H9 (cell line): ENCODE results near the gene AFF1. TPM values are rescaled to one million over a fixed set of nuclear protein-coding genes. Genes with fewer than 3 reads are reported as not detected.

Source experiments
- DNase-seq: peaks from one replicate; pipeline ENCODE4 v3.0.0-alpha.2; 2017
- H2AFZ ChIP-seq: one replicate; pipeline ENCODE4 v1.6.1; 2013; ENCODE audit warnings: mild to moderate bottlenecking, low read length, control low read depth, moderate library complexity
- H2AK5ac ChIP-seq: 2 replicates; pipeline ENCODE4 v1.6.1; 2013; ENCODE audit warnings: low read length, control low read depth, mixed read lengths; ENCODE audit not compliant: insufficient read length
- H2BK120ac ChIP-seq: one replicate; pipeline ENCODE4 v1.6.1; 2013; ENCODE audit warnings: low read depth, mild to moderate bottlenecking, low read length, control low read depth, inconsistent platforms; ENCODE audit not compliant: poor library complexity, severe bottlenecking
- H2BK12ac ChIP-seq: 2 replicates; pipeline ENCODE4 v1.6.1; 2013; ENCODE audit warnings: low read length, control low read depth, mixed read lengths, low read depth; ENCODE audit not compliant: insufficient read length
- H2BK15ac ChIP-seq: 2 replicates; pipeline ENCODE4 v1.6.1; 2013; ENCODE audit warnings: low read depth, low read length, control low read depth
- H2BK20ac ChIP-seq: one replicate; pipeline ENCODE4 v1.6.1; 2013; ENCODE audit warnings: low read depth, mild to moderate bottlenecking, low read length, control low read depth, inconsistent platforms; ENCODE audit not compliant: poor library complexity, severe bottlenecking
- H2BK5ac ChIP-seq: 2 replicates; pipeline ENCODE4 v1.6.1; 2013; ENCODE audit warnings: low read length, control low read depth, mixed read lengths; ENCODE audit not compliant: insufficient read length
- H3K14ac ChIP-seq: 2 replicates; pipeline ENCODE4 v1.6.1; 2013; ENCODE audit warnings: low read length, control low read depth; ENCODE audit not compliant: insufficient read depth
- H3K18ac ChIP-seq: 2 replicates; pipeline ENCODE4 v1.6.1; 2013; ENCODE audit warnings: low read depth, mild to moderate bottlenecking, mixed read lengths, low read length, control low read depth; ENCODE audit not compliant: insufficient read length
- H3K23ac ChIP-seq: 2 replicates; pipeline ENCODE4 v1.6.1; 2013; ENCODE audit warnings: low read length, control low read depth, mixed read lengths, low read depth; ENCODE audit not compliant: insufficient read length
- H3K23me2 ChIP-seq: 2 replicates; pipeline ENCODE4 v1.6.1; 2013; ENCODE audit warnings: low read depth, mild to moderate bottlenecking, mixed read lengths, low read length, control low read depth; ENCODE audit not compliant: insufficient read length, poor library complexity, severe bottlenecking
- H3K27ac ChIP-seq: 2 replicates; pipeline ENCODE4 v1.5.1; 2013; ENCODE audit warnings: low read length, control low read depth, mixed read lengths, low read depth; ENCODE audit not compliant: insufficient read length
- H3K27me3 ChIP-seq: 2 replicates; pipeline ENCODE4 v1.6.1; 2013; ENCODE audit warnings: low read length, control low read depth, inconsistent platforms; ENCODE audit not compliant: insufficient read depth
- H3K4ac ChIP-seq: 2 replicates; pipeline ENCODE4 v1.6.1; 2013; ENCODE audit warnings: low read depth, mild to moderate bottlenecking, control low read depth, inconsistent platforms, low read length, moderate library complexity
- H3K4me1 ChIP-seq: 2 replicates; pipeline ENCODE4 v1.6.1; 2013; ENCODE audit warnings: low read length, control low read depth, inconsistent platforms; ENCODE audit not compliant: insufficient read depth
- H3K4me2 ChIP-seq: 2 replicates; pipeline ENCODE4 v1.6.1; 2013; ENCODE audit warnings: low read length, control low read depth, mixed read lengths; ENCODE audit not compliant: insufficient read length, insufficient read depth
- H3K56ac ChIP-seq: 2 replicates; pipeline ENCODE4 v1.6.1; 2013; ENCODE audit warnings: low read depth, mild to moderate bottlenecking, mixed read lengths, low read length, control low read depth; ENCODE audit not compliant: insufficient read length
- H3K79me1 ChIP-seq: 2 replicates; pipeline ENCODE4 v1.6.1; 2013; ENCODE audit warnings: low read depth, mild to moderate bottlenecking, moderate library complexity, low read length, control low read depth, inconsistent platforms; ENCODE audit not compliant: insufficient read depth, poor library complexity, severe bottlenecking
- H3K79me2 ChIP-seq: 2 replicates; pipeline ENCODE4 v1.6.1; 2013; ENCODE audit warnings: low read length, control low read depth, inconsistent platforms; ENCODE audit not compliant: insufficient read depth
- H3K9ac ChIP-seq: 2 replicates; pipeline ENCODE4 v1.6.1; 2013; ENCODE audit warnings: low read length, control low read depth, mixed read lengths; ENCODE audit not compliant: insufficient read length; ENCODE audit errors: extremely low read depth
- H3K9me3 ChIP-seq: one replicate; pipeline ENCODE4 v1.6.1; 2013; ENCODE audit warnings: low read depth, low read length, inconsistent platforms; ENCODE audit not compliant: control insufficient read depth
- H3T11ph ChIP-seq: one replicate; pipeline ENCODE4 v1.6.1; 2013; ENCODE audit warnings: mild to moderate bottlenecking, low read length, control low read depth, inconsistent platforms
- H4K20me1 ChIP-seq: one replicate; pipeline ENCODE4 v1.6.1; 2013; ENCODE audit not compliant: control insufficient read depth, insufficient read length, insufficient read depth
- H4K5ac ChIP-seq: 2 replicates; pipeline ENCODE4 v1.6.1; 2013; ENCODE audit warnings: low read depth, mild to moderate bottlenecking, mixed read lengths, low read length, control low read depth; ENCODE audit not compliant: insufficient read length
- H4K8ac ChIP-seq: replicated peaks from 2 replicates; pipeline ENCODE4 v1.6.1; 2013; ENCODE audit warnings: low read length, control low read depth, mixed read lengths, low read depth; ENCODE audit not compliant: insufficient read length
- H4K91ac ChIP-seq: 2 replicates; pipeline ENCODE4 v1.6.1; 2013; ENCODE audit warnings: low read depth, mild to moderate bottlenecking, moderate library complexity, mixed read lengths, low read length, control low read depth; ENCODE audit not compliant: insufficient read length
- H3K27ac Mint-ChIP-seq, 3 experiments: 2 replicates in 2 of 3; 3 replicates in 1 of 3; pipeline ENCODE4 v1.8.0; 2020 to 2021; ENCODE audit warnings: mixed read lengths in 3 of 3, mild to moderate bottlenecking in 1 of 3, moderate library complexity in 1 of 3
- H3K27me3 Mint-ChIP-seq: 2 replicates; pipeline ENCODE4 v1.8.0; 2021; ENCODE audit warnings: low read depth, mild to moderate bottlenecking, moderate library complexity, mixed read lengths
- H3K36me3 Mint-ChIP-seq, 3 experiments: 2 replicates in 2 of 3; 3 replicates in 1 of 3; pipeline ENCODE4 v1.8.0; 2020 to 2021; ENCODE audit warnings: low read depth in 3 of 3, mixed read lengths in 3 of 3; ENCODE audit not compliant: insufficient read depth in 1 of 3
- H3K4me1 Mint-ChIP-seq, 2 experiments: 2 replicates each; pipeline ENCODE4 v1.8.0; 2020; ENCODE audit warnings: mixed read lengths in 2 of 2
- H3K4me3 Mint-ChIP-seq, 2 experiments: 2 replicates in 1 of 2; 3 replicates in 1 of 2; pipeline ENCODE4 v1.8.0; 2020 to 2021; ENCODE audit warnings: mild to moderate bottlenecking in 2 of 2, mixed read lengths in 2 of 2, moderate library complexity in 1 of 2
- H3K9me3 Mint-ChIP-seq, 2 experiments: 2 replicates in 1 of 2; 3 replicates in 1 of 2; pipeline ENCODE4 v1.8.0; 2020; ENCODE audit warnings: mild to moderate bottlenecking in 2 of 2, mixed read lengths in 2 of 2, moderate library complexity in 1 of 2
- WGBS: extraction: QIAGEN DNeasy Blood & Tissue Kit; methylation state at CpG from one replicate; pipeline ENCODE4 v1.1.7; 2013; ENCODE audit warnings: missing lambda C conversion rate, low lambda C conversion rate, mixed read lengths; ENCODE audit not compliant: insufficient read length; ENCODE audit errors: extremely low coverage; 5-methylcytosine and 5-hydroxymethylcytosine counted together
- total RNA-seq: library from RNA; stranded (reverse); gene quantifications from 2 replicates; pipeline ENCODE4 v1.2.1, GENCODE V29; 2021
- TF ChIP-seq, protein P1 (sequence below): fragments of 200-600 bp; sonication (generic); conservative IDR thresholded peaks from 3 replicates; pipeline ENCODE4 v1.8.0; 2021; ENCODE audit warnings: antibody characterized with exemption, mild to moderate bottlenecking

Gene AFF1
- total RNA-seq, 1 experiment from 2014 or later, result 74.5 TPM

DNA sequence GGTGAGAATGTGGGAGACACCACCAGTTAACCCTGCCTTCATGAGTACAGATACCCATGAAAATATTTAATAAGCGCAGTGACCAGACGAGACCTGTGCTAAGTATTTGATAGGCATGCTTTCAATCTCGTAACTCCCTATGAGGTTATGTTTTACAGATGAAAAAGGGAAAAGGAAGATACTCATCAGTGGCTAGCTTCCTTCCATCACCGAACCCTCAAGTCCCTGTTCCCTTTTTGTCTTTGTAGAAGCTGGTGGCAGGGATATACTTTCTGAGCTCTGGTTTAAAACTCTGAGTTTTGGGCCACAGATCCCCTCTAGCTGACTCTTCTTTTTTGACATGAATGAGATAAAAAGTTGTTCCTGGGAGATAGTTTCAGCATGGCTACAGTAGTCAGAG lies 26.3 kb downstream of the AFF1 start:
- TF ChIP-seq, protein P1, sequence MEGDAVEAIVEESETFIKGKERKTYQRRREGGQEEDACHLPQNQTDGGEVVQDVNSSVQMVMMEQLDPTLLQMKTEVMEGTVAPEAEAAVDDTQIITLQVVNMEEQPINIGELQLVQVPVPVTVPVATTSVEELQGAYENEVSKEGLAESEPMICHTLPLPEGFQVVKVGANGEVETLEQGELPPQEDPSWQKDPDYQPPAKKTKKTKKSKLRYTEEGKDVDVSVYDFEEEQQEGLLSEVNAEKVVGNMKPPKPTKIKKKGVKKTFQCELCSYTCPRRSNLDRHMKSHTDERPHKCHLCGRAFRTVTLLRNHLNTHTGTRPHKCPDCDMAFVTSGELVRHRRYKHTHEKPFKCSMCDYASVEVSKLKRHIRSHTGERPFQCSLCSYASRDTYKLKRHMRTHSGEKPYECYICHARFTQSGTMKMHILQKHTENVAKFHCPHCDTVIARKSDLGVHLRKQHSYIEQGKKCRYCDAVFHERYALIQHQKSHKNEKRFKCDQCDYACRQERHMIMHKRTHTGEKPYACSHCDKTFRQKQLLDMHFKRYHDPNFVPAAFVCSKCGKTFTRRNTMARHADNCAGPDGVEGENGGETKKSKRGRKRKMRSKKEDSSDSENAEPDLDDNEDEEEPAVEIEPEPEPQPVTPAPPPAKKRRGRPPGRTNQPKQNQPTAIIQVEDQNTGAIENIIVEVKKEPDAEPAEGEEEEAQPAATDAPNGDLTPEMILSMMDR, result no peak
- Histone ChIP-seq H4K20me1 (no peaks in the 10 kb centered on the region), H3K18ac (no peak overlapping the region), H2BK12ac (peak overlapping the region; percentile 6), H3K23me2 (peaks cover 3% of the 10 kb centered on the region), H3K9ac (no peak overlapping the region), H4K91ac (no peak overlapping the region), H3T11ph (no peak overlapping the region), H2BK15ac (no peak overlapping the region), H2AK5ac (peak overlapping the region; percentile 1), H2BK120ac (no peak overlapping the region), H4K8ac (no peak overlapping the region), H3K9me3 (no peaks in the 10 kb centered on the region), H2BK5ac (no peak overlapping the region), H4K5ac (no peak overlapping the region), H2AFZ (no peak overlapping the region), H3K4me1 (peaks cover 25% of the 10 kb centered on the region), H2BK20ac (no peak overlapping the region), H3K79me1 (peaks cover 2% of the 10 kb centered on the region), H3K4ac (no peak overlapping the region), H3K27ac (peak overlapping the region; percentile 79), H3K27me3 (no peaks in the 10 kb centered on the region), H3K23ac (no peak overlapping the region), H3K79me2 (peaks cover 4% of the 10 kb centered on the region; the same call in 1 of the 2 replicates), H3K14ac (no peak overlapping the region), H3K4me2 (peak overlapping the region; percentile 84), H3K56ac (no peak overlapping the region)
- Mint-ChIP-seq H3K27ac (peak overlapping the region; percentile 99 to 100 (median 100)), H3K27me3 (no peaks in the 10 kb centered on the region), H3K9me3 (no peaks in the 10 kb centered on the region), H3K4me3 (peak overlapping the region in 1 of 2 experiments; percentile 74; a peak in 3 of 5 replicates), H3K36me3 (peaks cover 10 to 16% (median 12%) of the 10 kb centered on the region in 3 experiments), H3K4me1 (peaks cover 59 to 65% of the 10 kb centered on the region in 2 experiments)
- no peak for DNase-seq
- no CpG with 5 or more reads among the region's 4 CpGs for WGBS
